Right atrium auricular region (tissue), 2 donors: ENCODE results near the gene EPHA6. TPM values are rescaled to one million over a fixed set of nuclear protein-coding genes. Genes with fewer than 3 reads are reported as not detected.

ENCODE experiments used
- DNase-seq: peaks from one replicate; pipeline ENCODE4 v3.0.0-alpha.2; 2019; ENCODE audit warnings: low spot score
- H3K27ac ChIP-seq, 2 donors: fragments of 200-600 bp; sonication (generic); 1 replicate in 1 of 2; 2 replicates in 1 of 2; pipeline ENCODE4 v1.5.1; 2016 to 2019
- H3K27me3 ChIP-seq, 2 donors: fragments of 200-600 bp; sonication (generic); one replicate each; pipeline versions ENCODE4 v1.5.1 to v1.6.0; 2017 to 2019
- H3K36me3 ChIP-seq: fragments of 200-600 bp; sonication (generic); one replicate; pipeline ENCODE4 v1.5.1; 2016
- H3K4me1 ChIP-seq, 2 donors: fragments of 200-600 bp; sonication (generic); one replicate each; pipeline versions ENCODE4 v1.5.1 to v1.6.0; 2017 to 2019
- H3K4me3 ChIP-seq, 2 donors: fragments of 200-600 bp; sonication (generic); 1 replicate in 1 of 2; 2 replicates in 1 of 2; pipeline ENCODE4 v1.5.1; 2017 to 2019; ENCODE audit warnings: mild to moderate bottlenecking in 1 of 2, moderate library complexity in 1 of 2
- H3K9me3 ChIP-seq, 2 donors: fragments of 200-600 bp; sonication (generic); one replicate each; pipeline ENCODE4 v1.5.1; 2019
- total RNA-seq, 2 donors: library from RNA; depleted of rRNA; stranded (reverse); fragments of >200 nt; gene quantifications; one replicate each; pipeline ENCODE4 v1.1.0, GENCODE V29; 2016
- TF ChIP-seq, protein P1 (sequence below), 2 donors: fragments of 200-600 bp; sonication (generic); IDR thresholded peaks; one replicate each; pipeline ENCODE4 v1.5.1; 2019; ENCODE audit warnings: antibody characterized with exemption in 2 of 2

Gene EPHA6
- total RNA-seq, 2 donors from 2014 or later = 0.22 to 0.35 TPM

DNA sequence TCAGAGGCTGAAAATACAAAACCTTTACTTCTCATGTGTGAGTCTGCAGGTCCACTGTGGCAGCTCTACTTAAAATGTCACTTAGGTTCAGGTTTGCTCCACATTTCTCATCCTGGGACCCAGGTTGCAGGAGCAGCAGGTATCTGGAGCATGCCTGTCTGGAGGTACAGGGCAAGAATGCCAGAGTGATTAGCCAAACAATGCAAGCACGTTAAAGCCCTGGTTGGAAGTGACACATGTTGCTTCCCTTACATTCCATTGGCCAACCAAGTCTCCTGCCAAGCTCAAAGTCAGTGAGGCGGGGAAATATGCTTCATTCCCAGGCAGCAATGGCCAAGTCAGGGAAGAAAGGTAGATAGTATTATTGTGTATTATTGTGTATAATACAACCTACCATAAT lies 873.3 kb downstream of the EPHA6 start:
- TF ChIP-seq, protein P1, sequence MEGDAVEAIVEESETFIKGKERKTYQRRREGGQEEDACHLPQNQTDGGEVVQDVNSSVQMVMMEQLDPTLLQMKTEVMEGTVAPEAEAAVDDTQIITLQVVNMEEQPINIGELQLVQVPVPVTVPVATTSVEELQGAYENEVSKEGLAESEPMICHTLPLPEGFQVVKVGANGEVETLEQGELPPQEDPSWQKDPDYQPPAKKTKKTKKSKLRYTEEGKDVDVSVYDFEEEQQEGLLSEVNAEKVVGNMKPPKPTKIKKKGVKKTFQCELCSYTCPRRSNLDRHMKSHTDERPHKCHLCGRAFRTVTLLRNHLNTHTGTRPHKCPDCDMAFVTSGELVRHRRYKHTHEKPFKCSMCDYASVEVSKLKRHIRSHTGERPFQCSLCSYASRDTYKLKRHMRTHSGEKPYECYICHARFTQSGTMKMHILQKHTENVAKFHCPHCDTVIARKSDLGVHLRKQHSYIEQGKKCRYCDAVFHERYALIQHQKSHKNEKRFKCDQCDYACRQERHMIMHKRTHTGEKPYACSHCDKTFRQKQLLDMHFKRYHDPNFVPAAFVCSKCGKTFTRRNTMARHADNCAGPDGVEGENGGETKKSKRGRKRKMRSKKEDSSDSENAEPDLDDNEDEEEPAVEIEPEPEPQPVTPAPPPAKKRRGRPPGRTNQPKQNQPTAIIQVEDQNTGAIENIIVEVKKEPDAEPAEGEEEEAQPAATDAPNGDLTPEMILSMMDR (IDR thresholded peaks at IDR 0.05) = no peak
- Histone ChIP-seq H3K4me3 (no peak overlapping the region), H3K27ac (no peak overlapping the region), H3K9me3 (no peaks in the 10 kb centered on the region), H3K27me3 (no peaks in the 10 kb centered on the region), H3K36me3 (no peaks in the 10 kb centered on the region), H3K4me1 (no peaks in the 10 kb centered on the region)
- DNase-seq = no peak

DNA sequence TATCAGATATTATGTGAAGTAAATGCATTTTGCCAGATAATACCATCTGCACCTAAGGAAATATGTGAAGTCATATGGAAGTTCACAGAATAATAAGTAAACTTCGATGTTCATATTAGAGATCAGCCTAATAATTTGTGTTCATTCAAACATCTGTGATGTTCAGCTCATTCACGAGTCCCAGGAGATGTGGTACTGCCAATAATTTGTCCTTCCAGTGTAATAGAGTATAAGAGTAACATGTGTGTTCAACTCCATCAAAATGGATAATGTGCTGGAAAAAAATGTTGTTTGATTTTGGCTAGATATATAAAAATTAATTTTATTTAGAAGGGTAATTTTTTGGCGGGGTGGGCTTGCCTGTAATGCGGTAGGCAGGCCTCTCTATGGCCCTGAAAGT lies 874.7 kb downstream of the EPHA6 start:
- TF ChIP-seq, protein P1 (IDR thresholded peaks at IDR 0.05) = no peak

DNA sequence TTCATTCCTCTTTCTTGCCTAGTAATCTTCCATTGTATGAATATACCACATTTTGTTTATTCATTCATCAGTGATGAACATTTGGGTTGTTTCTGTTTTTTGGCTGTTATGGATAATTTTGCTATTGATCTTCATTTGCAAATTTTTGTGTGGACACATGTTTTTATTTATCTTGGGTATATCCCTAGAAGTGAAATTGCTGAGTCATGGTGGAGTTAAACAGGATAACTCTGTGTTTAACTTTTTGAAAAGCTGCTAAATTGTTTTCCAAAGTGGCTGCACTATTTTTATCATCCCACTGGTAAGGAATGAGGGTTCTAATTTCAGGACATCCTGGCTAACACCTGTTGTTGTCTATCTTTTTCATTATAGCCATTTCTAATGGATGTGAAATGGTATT lies 875.6 kb downstream of the EPHA6 start:
- Histone ChIP-seq H3K36me3 (no peaks in the 10 kb centered on the region), H3K27ac (no peak overlapping the region), H3K4me1 (no peaks in the 10 kb centered on the region), H3K9me3 (no peaks in the 10 kb centered on the region), H3K4me3 (no peak overlapping the region), H3K27me3 (no peaks in the 10 kb centered on the region)
- DNase-seq = no peak
- TF ChIP-seq, protein P1 (IDR thresholded peaks at IDR 0.05) = no peak

More for the DNA sequence above, 874.7 kb downstream of the EPHA6 start:
- no peak for DNase-seq
- Histone ChIP-seq H3K4me3 (no peak overlapping the region), H3K27me3 (no peaks in the 10 kb centered on the region), H3K36me3 (no peaks in the 10 kb centered on the region), H3K27ac (no peak overlapping the region), H3K9me3 (no peaks in the 10 kb centered on the region), H3K4me1 (no peaks in the 10 kb centered on the region)

DNA sequence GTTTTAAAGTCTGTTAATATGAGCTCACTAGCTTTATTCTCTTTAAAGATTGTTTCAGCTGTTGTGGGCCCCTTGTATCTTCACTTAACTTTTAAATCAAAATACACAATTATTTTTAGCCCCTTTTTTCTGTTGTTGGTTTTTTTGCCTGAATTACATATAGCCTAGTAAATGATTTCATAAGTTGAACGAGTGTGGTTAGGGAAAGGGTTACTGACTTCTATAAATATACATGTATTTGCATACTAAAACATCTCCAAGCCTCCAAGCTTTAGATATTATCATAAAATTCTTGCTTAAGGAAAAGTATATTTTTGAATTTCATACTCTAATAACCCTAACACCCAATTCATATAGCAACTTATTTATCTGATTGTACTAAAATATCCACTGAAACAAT lies 877.0 kb downstream of the EPHA6 start:
- no peaks in the 10 kb centered on the region for H3K4me1 ChIP-seq
- no peaks in the 10 kb centered on the region for H3K9me3 ChIP-seq
- no peak overlapping the region for H3K4me3 ChIP-seq
- no peak for DNase-seq
- H3K27me3 ChIP-seq = no peaks in the 10 kb centered on the region
- H3K27ac ChIP-seq = no peak overlapping the region
- no peaks in the 10 kb centered on the region for H3K36me3 ChIP-seq
- TF ChIP-seq, protein P1 (IDR thresholded peaks at IDR 0.05) = no peak

DNA sequence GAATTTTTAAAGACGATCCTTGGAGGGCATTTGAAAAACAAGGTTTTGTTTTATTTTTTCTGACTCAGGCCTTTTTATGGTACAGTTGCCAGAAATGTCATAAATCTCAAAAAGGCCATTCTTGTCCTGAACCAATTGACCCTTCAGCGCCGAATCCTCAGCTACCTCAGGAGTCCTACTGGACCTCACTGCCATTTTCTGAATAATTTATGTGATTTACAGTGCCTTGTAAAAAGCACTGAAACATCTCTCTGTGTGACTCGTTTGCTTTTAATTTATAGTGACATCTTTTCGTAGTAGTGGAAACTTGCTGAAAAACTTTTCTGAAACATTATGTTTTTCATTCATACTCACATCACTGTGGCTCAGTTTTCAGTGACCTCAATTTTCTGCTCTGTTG lies 878.0 kb downstream of the EPHA6 start:
- DNase-seq = no peak
- no peaks in the 10 kb centered on the region for H3K27me3 ChIP-seq

DNA sequence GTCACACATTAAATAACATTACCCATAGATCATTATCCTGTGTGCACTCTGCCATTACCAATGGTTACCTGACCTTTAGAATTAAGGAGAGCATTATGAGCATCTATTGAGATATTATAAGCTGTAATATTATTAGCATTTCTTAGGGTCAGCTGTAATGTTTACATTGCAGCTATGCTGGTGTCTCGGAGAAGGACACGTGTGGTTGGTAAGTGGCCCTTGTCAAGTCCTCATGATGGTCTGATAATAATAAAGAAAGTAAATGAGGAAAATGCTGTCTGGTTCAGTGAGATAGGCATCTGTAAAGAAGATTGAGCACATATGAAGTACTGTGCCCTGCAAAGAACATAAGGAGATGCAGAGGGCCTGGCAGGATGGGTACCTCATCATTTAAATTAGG lies 878.4 kb downstream of the EPHA6 start:
- no peaks in the 10 kb centered on the region for H3K27me3 ChIP-seq
- H3K36me3 ChIP-seq = no peaks in the 10 kb centered on the region
- DNase-seq = no peak
- no peaks in the 10 kb centered on the region for H3K9me3 ChIP-seq
- H3K4me1 ChIP-seq = no peaks in the 10 kb centered on the region
- H3K4me3 ChIP-seq = no peak overlapping the region
- H3K27ac ChIP-seq = no peak overlapping the region
- TF ChIP-seq, protein P1 (IDR thresholded peaks at IDR 0.05) = no peak

More for the DNA sequence above, 878.0 kb downstream of the EPHA6 start:
- H3K36me3 ChIP-seq = no peaks in the 10 kb centered on the region
- no peaks in the 10 kb centered on the region for H3K9me3 ChIP-seq
- H3K4me3 ChIP-seq = no peak overlapping the region
- H3K27ac ChIP-seq = no peak overlapping the region
- TF ChIP-seq, protein P1 (IDR thresholded peaks at IDR 0.05) = no peak
- H3K4me1 ChIP-seq = no peaks in the 10 kb centered on the region
